Endodermal cell (in vitro differentiated cells): ENCODE results near the gene TKFC. TPM values are rescaled to one million over a fixed set of nuclear protein-coding genes. Genes with fewer than 3 reads are reported as not detected.

Source experiments
- DNase-seq: peaks from one replicate; pipeline ENCODE4 v3.0.0-alpha.2; 2017
- H3K27ac ChIP-seq: 2 replicates; pipeline ENCODE4 v1.5.1; 2013; ENCODE audit warnings: mild to moderate bottlenecking, low read depth, low read length, moderate library complexity
- H3K27me3 ChIP-seq: 2 replicates; pipeline ENCODE4 v1.6.1; 2013; ENCODE audit warnings: mild to moderate bottlenecking, low read length, moderate library complexity; ENCODE audit not compliant: insufficient read depth, control insufficient read depth, poor library complexity, severe bottlenecking
- H3K36me3 ChIP-seq: 2 replicates; pipeline ENCODE4 v1.7.0; 2013; ENCODE audit warnings: mild to moderate bottlenecking, low read length, moderate library complexity; ENCODE audit not compliant: control insufficient read depth, insufficient read depth
- H3K4me1 ChIP-seq: one replicate; pipeline ENCODE4 v1.7.0; 2013; ENCODE audit warnings: low read length; ENCODE audit not compliant: control insufficient read depth, insufficient read depth
- H3K4me3 ChIP-seq: 2 replicates; pipeline ENCODE4 v1.5.1; 2013; ENCODE audit warnings: mild to moderate bottlenecking, low read length, moderate library complexity
- H3K9ac ChIP-seq: 2 replicates; pipeline ENCODE4 v1.6.1; 2013; ENCODE audit warnings: mild to moderate bottlenecking, low read length, moderate library complexity; ENCODE audit not compliant: poor library complexity, severe bottlenecking; ENCODE audit errors: extremely low read depth
- H3K9me3 ChIP-seq: 2 replicates; pipeline ENCODE4 v1.6.1; 2013; ENCODE audit warnings: mild to moderate bottlenecking, low read length, moderate library complexity; ENCODE audit not compliant: control insufficient read depth
- H3K27ac Mint-ChIP-seq: 2 replicates; pipeline ENCODE4 v1.8.0; 2020; ENCODE audit warnings: mixed read lengths
- H3K27me3 Mint-ChIP-seq: 2 replicates; pipeline ENCODE4 v1.8.0; 2021; ENCODE audit warnings: mild to moderate bottlenecking, mixed read lengths; ENCODE audit not compliant: insufficient read depth
- H3K36me3 Mint-ChIP-seq: 2 replicates; pipeline ENCODE4 v1.8.0; 2020; ENCODE audit warnings: low read depth, mixed read lengths
- H3K4me1 Mint-ChIP-seq: 2 replicates; pipeline ENCODE4 v1.8.0; 2020; ENCODE audit warnings: mixed read lengths
- H3K4me3 Mint-ChIP-seq: 2 replicates; pipeline ENCODE4 v1.8.0; 2020; ENCODE audit warnings: mild to moderate bottlenecking, moderate library complexity, mixed read lengths
- H3K9me3 Mint-ChIP-seq: 2 replicates; pipeline ENCODE4 v1.8.0; 2020; ENCODE audit warnings: mild to moderate bottlenecking, mixed read lengths
- CTCF ChIP-seq: fragments of 200-600 bp; sonication (generic); conservative IDR thresholded peaks from 2 replicates; pipeline ENCODE4 v1.5.0; 2021; ENCODE audit warnings: antibody characterized with exemption, mild to moderate bottlenecking
- WGBS, 2 experiments: methylation state at CpG; one replicate each; pipeline versions ENCODE4 v1.1.5 to v1.1.7; 2013; ENCODE audit warnings: missing lambda C conversion rate in 2 of 2, mixed read lengths in 1 of 2; ENCODE audit not compliant: insufficient coverage in 1 of 2, insufficient read length in 1 of 2; 5-methylcytosine and 5-hydroxymethylcytosine counted together
- total RNA-seq, 2 donors: library from RNA; stranded (reverse); fragmentation: NEBNext Ultra II Directional in 1 of 2; extraction: Animal tissue kit (Norgen Biotek cat#: 25700) in 1 of 2; gene quantifications; 2 replicates in 1 of 2; 3 replicates in 1 of 2; pipeline ENCODE4 v1.2.1, GENCODE V29; 2021

The TKFC gene
- total RNA-seq, 2 donors from 2014 or later: 93.7 to 116 TPM

GRCh38 chr11:61307354-61307753 is 25.7 kb upstream of the TKFC start:
- WGBS, 2 experiments: 94 to 95% methylated on average over 1 of the region's 1 CpG
- no peaks in the 10 kb centered on the region for H3K27me3 ChIP-seq
- no peak overlapping the region for H3K9ac ChIP-seq
- Mint-ChIP-seq H3K4me3 (no peak overlapping the region), H3K9me3 (no peaks in the 10 kb centered on the region), H3K4me1 (no peaks in the 10 kb centered on the region), H3K36me3 (peaks cover 33% of the 10 kb centered on the region), H3K27ac (no peak overlapping the region), H3K27me3 (no peaks in the 10 kb centered on the region)
- H3K4me3 ChIP-seq: no peak overlapping the region
- no peak overlapping the region for H3K27ac ChIP-seq
- peaks cover 94% of the 10 kb centered on the region for H3K36me3 ChIP-seq
- TF ChIP-seq CTCF: no peak
- H3K9me3 ChIP-seq: no peaks in the 10 kb centered on the region
- H3K4me1 ChIP-seq: no peaks in the 10 kb centered on the region
- DNase-seq: no peak

GRCh38 chr11:61309141-61309540 is 23.9 kb upstream of the TKFC start:
- peaks cover 94% of the 10 kb centered on the region for H3K36me3 ChIP-seq
- WGBS, 2 experiments: 89 to 93% methylated on average over 3 to 4 of the region's 4 CpGs

GRCh38 chr11:61309739-61310138 is 23.3 kb upstream of the TKFC start:
- Mint-ChIP-seq H3K4me3 (no peak overlapping the region), H3K36me3 (peaks cover 38% of the 10 kb centered on the region), H3K27me3 (no peaks in the 10 kb centered on the region), H3K27ac (no peak overlapping the region), H3K9me3 (no peaks in the 10 kb centered on the region), H3K4me1 (no peaks in the 10 kb centered on the region)
- no peak overlapping the region for H3K4me3 ChIP-seq
- no peak overlapping the region for H3K9ac ChIP-seq
- no peak overlapping the region for H3K27ac ChIP-seq
- WGBS, 2 experiments: 92 to 95% methylated on average over 6 to 7 of the region's 7 CpGs
- H3K36me3 ChIP-seq: peaks cover 98% of the 10 kb centered on the region
- DNase-seq: no peak
- no peak for TF ChIP-seq CTCF
- H3K4me1 ChIP-seq: no peaks in the 10 kb centered on the region
- no peaks in the 10 kb centered on the region for H3K27me3 ChIP-seq
- no peaks in the 10 kb centered on the region for H3K9me3 ChIP-seq

More at GRCh38 chr11:61309141-61309540, 23.9 kb upstream of the TKFC start:
- no peaks in the 10 kb centered on the region for H3K27me3 Mint-ChIP-seq
- peaks cover 36% of the 10 kb centered on the region for H3K36me3 Mint-ChIP-seq
- H3K9me3 Mint-ChIP-seq: no peaks in the 10 kb centered on the region
- no peak for DNase-seq
- H3K27ac ChIP-seq: no peak overlapping the region
- H3K4me1 Mint-ChIP-seq: no peaks in the 10 kb centered on the region
- H3K27me3 ChIP-seq: no peaks in the 10 kb centered on the region
- H3K4me1 ChIP-seq: no peaks in the 10 kb centered on the region
- H3K9ac ChIP-seq: no peak overlapping the region
- no peak overlapping the region for H3K4me3 Mint-ChIP-seq
- no peak overlapping the region for H3K27ac Mint-ChIP-seq
- TF ChIP-seq CTCF: no peak
- no peak overlapping the region for H3K4me3 ChIP-seq
- H3K9me3 ChIP-seq: no peaks in the 10 kb centered on the region
